Loucy (cell line): ENCODE measurements around the gene KATNIP.

Experiments used
- H2AFZ ChIP-seq: fragments of 200-600 bp; sonication (generic); 2 replicates; pipeline ENCODE4 v1.6.0; 2016; ENCODE audit warnings: antibody characterized with exemption, mild to moderate bottlenecking, low read length, moderate library complexity
- H3F3A ChIP-seq: fragments of 200-600 bp; 2 replicates; pipeline ENCODE4 v1.6.0; 2016; ENCODE audit warnings: antibody characterized with exemption, low read depth, mild to moderate bottlenecking
- H3K27me3 ChIP-seq: fragments of 200-600 bp; sonication (generic); 2 replicates; pipeline ENCODE4 v1.6.1; 2014; ENCODE audit warnings: low read length, mild to moderate bottlenecking; ENCODE audit not compliant: insufficient read depth, poor library complexity, severe bottlenecking
- H3K36me3 ChIP-seq: fragments of 200-600 bp; sonication (generic); 2 replicates; pipeline ENCODE4 v1.6.1; 2016; ENCODE audit warnings: low read length; ENCODE audit not compliant: insufficient read depth
- H3K4me1 ChIP-seq: fragments of 200-600 bp; sonication (generic); 2 replicates; pipeline ENCODE4 v1.5.1; 2014; ENCODE audit warnings: low read length, mild to moderate bottlenecking; ENCODE audit not compliant: insufficient read depth, poor library complexity, severe bottlenecking
- H3K4me2 ChIP-seq: fragments of 200-600 bp; sonication (generic); 2 replicates; pipeline ENCODE4 v1.6.0; 2014; ENCODE audit warnings: antibody characterized with exemption, low read length, low read depth, mild to moderate bottlenecking; ENCODE audit not compliant: poor library complexity, severe bottlenecking
- H3K4me3 ChIP-seq: fragments of 200-600 bp; sonication (generic); 2 replicates; pipeline ENCODE4 v1.5.1; 2014; ENCODE audit warnings: low read length, mild to moderate bottlenecking, mixed read lengths; ENCODE audit not compliant: poor library complexity, severe bottlenecking
- H3K79me2 ChIP-seq: fragments of 200-600 bp; sonication (generic); 2 replicates; pipeline ENCODE4 v1.6.1; 2014; ENCODE audit warnings: low read length; ENCODE audit not compliant: insufficient read depth
- H3K9ac ChIP-seq: fragments of 200-600 bp; sonication (generic); 2 replicates; pipeline ENCODE4 v1.6.0; 2014; ENCODE audit warnings: mild to moderate bottlenecking, low read depth, low read length, moderate library complexity; ENCODE audit not compliant: poor library complexity, severe bottlenecking
- H3K9me2 ChIP-seq: fragments of 200-600 bp; sonication (generic); replicated peaks from 2 replicates; pipeline ENCODE4 v1.6.1; 2016; ENCODE audit warnings: low read depth, low read length, mixed read lengths
- H3K9me3 ChIP-seq: fragments of 200-600 bp; sonication (generic); 2 replicates; pipeline ENCODE4 v1.6.1; 2014; ENCODE audit warnings: mild to moderate bottlenecking, antibody characterized with exemption, low read length, low read depth; ENCODE audit not compliant: insufficient read depth
- H4K20me1 ChIP-seq: fragments of 200-600 bp; sonication (generic); 2 replicates; pipeline ENCODE4 v1.6.0; 2014; ENCODE audit warnings: antibody characterized with exemption, low read length, mild to moderate bottlenecking; ENCODE audit not compliant: insufficient read depth, poor library complexity, severe bottlenecking
- EZH2phosphoT487 ChIP-seq: fragments of 200-600 bp; IDR thresholded peaks from 2 replicates; pipeline ENCODE4 v1.6.1; 2018; ENCODE audit warnings: antibody characterized with exemption, mild to moderate bottlenecking, moderate library complexity, borderline replicate concordance
- TF ChIP-seq, protein P1 (sequence below): fragments of 200-600 bp; sonication (generic); conservative IDR thresholded peaks from 2 replicates; pipeline ENCODE4 v1.5.1; 2014; ENCODE audit warnings: mild to moderate bottlenecking, antibody characterized with exemption, low read length

KATNIP gene

GRCh38 chr16:27558434-27558833 is 8.5 kb downstream of the KATNIP start:
- no peaks in the 10 kb centered on the region for H3K9me2 ChIP-seq
- TF ChIP-seq EZH2phosphoT487 = no peak
- TF ChIP-seq, protein P1, sequence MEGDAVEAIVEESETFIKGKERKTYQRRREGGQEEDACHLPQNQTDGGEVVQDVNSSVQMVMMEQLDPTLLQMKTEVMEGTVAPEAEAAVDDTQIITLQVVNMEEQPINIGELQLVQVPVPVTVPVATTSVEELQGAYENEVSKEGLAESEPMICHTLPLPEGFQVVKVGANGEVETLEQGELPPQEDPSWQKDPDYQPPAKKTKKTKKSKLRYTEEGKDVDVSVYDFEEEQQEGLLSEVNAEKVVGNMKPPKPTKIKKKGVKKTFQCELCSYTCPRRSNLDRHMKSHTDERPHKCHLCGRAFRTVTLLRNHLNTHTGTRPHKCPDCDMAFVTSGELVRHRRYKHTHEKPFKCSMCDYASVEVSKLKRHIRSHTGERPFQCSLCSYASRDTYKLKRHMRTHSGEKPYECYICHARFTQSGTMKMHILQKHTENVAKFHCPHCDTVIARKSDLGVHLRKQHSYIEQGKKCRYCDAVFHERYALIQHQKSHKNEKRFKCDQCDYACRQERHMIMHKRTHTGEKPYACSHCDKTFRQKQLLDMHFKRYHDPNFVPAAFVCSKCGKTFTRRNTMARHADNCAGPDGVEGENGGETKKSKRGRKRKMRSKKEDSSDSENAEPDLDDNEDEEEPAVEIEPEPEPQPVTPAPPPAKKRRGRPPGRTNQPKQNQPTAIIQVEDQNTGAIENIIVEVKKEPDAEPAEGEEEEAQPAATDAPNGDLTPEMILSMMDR = no peak

DNA sequence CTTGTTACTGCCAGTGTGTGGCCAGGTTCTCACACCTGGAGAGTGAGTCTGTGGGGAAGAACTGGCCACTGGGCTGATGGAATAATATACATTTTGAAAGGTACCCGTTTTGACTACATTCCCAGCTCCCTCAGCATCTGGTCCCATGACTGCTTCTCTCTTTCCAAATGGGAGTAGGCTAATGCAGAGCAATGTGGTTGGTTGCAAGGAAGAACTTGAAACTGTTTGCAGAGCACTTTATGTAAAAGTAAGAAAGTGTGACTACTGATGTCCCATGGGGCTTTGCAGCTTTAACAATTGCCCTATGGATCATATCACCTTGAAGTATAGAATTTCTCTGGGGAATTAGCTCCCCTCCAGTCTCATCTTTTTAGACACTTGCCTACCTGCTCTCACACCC is 9.0 kb downstream of the KATNIP start:
- no peaks in the 10 kb centered on the region for H3K9me3 ChIP-seq
- H3K4me2 ChIP-seq = no peak overlapping the region
- H4K20me1 ChIP-seq = no peaks in the 10 kb centered on the region
- no peaks in the 10 kb centered on the region for H3K79me2 ChIP-seq
- H3K27me3 ChIP-seq = no peaks in the 10 kb centered on the region
- TF ChIP-seq, protein P1 = no peak
- TF ChIP-seq EZH2phosphoT487 = no peak
- H3K9me2 ChIP-seq = no peaks in the 10 kb centered on the region
- no peak overlapping the region for H3K4me3 ChIP-seq
- H2AFZ ChIP-seq = no peak overlapping the region
- H3F3A ChIP-seq = no peaks in the 10 kb centered on the region
- H3K9ac ChIP-seq = no peak overlapping the region
- no peaks in the 10 kb centered on the region for H3K36me3 ChIP-seq
- H3K4me1 ChIP-seq = peaks cover 4% of the 10 kb centered on the region

More at GRCh38 chr16:27558434-27558833, 8.5 kb downstream of the KATNIP start:
- no peak overlapping the region for H2AFZ ChIP-seq
- no peaks in the 10 kb centered on the region for H3K36me3 ChIP-seq
- H3K4me1 ChIP-seq = peaks cover 4% of the 10 kb centered on the region
- no peak overlapping the region for H3K4me2 ChIP-seq
- H3F3A ChIP-seq = no peaks in the 10 kb centered on the region
- no peaks in the 10 kb centered on the region for H3K27me3 ChIP-seq
- H3K4me3 ChIP-seq = no peak overlapping the region
- H3K9me3 ChIP-seq = no peaks in the 10 kb centered on the region
- no peaks in the 10 kb centered on the region for H3K79me2 ChIP-seq
- no peaks in the 10 kb centered on the region for H4K20me1 ChIP-seq
- no peak overlapping the region for H3K9ac ChIP-seq

- Histone ChIP-seq H3F3A (no peaks in the 10 kb centered on the region), H3K27me3 (no peaks in the 10 kb centered on the region)
- TF ChIP-seq EZH2phosphoT487 = no peak
- TF ChIP-seq, protein P1 = no peak
Observed at GRCh38 chr16:27561216-27561615, 11.3 kb downstream of the KATNIP start.

More at GRCh38 chr16:27561216-27561615, 11.3 kb downstream of the KATNIP start:
- no peak overlapping the region for H2AFZ ChIP-seq
- no peaks in the 10 kb centered on the region for H3K79me2 ChIP-seq
- no peaks in the 10 kb centered on the region for H3K9me3 ChIP-seq
- no peaks in the 10 kb centered on the region for H4K20me1 ChIP-seq
- no peaks in the 10 kb centered on the region for H3K36me3 ChIP-seq
- H3K4me2 ChIP-seq = no peak overlapping the region
- no peak overlapping the region for H3K4me3 ChIP-seq
- H3K4me1 ChIP-seq = peaks cover 4% of the 10 kb centered on the region
- no peak overlapping the region for H3K9ac ChIP-seq
- no peaks in the 10 kb centered on the region for H3K9me2 ChIP-seq
